Hematopoietic multipotent progenitor cell (in vitro differentiated cells): ENCODE results near the gene RPS8. TPM values are rescaled to one million over a fixed set of nuclear protein-coding genes. Genes with fewer than 3 reads are reported as not detected.
"Not testable (repeated sequence)": the region's sequence is repeated elsewhere in the genome, so short reads cannot be mapped to it uniquely, and the experiment has no call there.

ENCODE experiments used
- DNase-seq, 3 donors: peaks; one replicate each; pipeline ENCODE4 v3.0.0-alpha.2; 2011 to 2015; ENCODE audit warnings: low read depth in 2 of 3, low spot score in 2 of 3
- total RNA-seq: library from RNA; depleted of rRNA; stranded (reverse); fragments of >200 nt; gene quantifications from one replicate; pipeline ENCODE4 v1.2.3, GENCODE V29; 2012

Gene RPS8
- total RNA-seq, 1 donor: 3,219 TPM

DNA sequence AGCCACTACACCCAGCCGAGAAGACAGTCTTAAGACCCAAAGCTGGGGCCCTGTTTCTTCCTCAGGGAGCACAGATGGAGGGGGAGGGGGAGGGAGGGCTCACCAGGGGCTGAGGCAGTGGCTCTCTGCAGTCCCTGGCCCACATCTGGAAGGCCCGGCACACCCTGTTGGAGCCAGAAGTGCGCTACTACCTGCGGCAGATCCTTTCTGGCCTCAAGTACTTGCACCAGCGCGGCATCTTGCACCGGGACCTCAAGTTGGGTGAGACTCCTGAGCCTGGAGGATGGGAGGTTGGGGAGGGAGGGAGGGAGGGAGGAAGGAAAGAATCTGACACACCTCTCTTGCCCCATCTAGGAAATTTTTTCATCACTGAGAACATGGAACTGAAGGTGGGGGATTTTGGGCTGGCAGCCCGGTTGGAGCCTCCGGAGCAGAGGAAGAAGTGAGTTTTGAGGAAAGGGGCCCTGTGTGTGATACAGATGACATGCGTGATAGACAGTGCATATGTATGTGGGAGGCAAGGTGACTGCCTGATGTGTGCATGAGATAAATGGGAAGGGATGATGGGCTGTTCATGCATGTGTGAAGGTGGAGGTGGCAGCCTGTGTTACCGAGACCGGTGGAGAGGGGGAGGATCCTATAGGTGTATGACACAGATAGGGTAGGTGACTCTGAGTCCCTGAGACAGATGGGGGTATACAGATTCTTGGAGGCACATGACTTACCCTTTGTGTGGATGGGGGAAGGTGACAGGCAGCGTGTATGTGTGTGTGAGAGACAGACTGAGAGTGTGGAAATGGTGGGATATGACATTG, 26.4 kb downstream of the RPS8 start:
- DNase-seq: no peak

DNA sequence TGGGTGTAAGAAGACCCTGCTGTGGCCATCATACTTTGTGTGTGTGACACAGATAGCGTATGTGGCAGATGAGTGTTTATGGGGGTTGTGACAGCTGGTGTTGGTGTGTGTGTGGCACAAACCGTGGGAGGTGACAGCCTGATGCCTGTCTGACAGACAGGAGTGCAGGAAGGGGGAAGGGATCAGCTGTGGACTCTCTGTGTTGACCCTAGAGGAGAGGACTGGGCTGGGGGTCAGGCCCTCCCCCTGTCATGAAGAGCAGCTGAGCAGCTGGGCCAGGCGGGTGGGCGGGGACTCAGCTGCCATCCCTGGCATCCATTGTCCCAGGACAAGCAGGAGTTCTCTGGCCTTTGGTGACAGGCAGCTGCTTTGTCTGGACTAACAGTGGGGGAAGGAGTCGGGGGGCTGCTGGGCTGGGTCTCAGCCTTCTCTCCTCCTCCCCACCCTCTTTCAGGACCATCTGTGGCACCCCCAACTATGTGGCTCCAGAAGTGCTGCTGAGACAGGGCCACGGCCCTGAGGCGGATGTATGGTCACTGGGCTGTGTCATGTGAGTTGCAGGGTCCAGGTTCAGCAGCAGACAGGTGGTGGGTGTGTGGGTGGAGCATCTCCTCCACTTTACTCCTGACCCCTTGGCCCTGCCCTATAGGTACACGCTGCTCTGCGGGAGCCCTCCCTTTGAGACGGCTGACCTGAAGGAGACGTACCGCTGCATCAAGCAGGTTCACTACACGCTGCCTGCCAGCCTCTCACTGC, 27.1 kb downstream of the RPS8 start:
- DNase-seq: no peak

DNA sequence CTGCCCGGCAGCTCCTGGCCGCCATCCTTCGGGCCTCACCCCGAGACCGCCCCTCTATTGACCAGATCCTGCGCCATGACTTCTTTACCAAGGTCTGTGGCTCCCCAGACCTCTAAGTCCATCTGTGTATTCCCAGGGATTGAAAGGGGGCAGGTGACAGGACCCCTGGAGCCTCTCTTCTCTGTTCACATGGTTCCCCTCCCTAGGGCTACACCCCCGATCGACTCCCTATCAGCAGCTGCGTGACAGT, 27.6 kb downstream of the RPS8 start:
- no peak for DNase-seq

DNA sequence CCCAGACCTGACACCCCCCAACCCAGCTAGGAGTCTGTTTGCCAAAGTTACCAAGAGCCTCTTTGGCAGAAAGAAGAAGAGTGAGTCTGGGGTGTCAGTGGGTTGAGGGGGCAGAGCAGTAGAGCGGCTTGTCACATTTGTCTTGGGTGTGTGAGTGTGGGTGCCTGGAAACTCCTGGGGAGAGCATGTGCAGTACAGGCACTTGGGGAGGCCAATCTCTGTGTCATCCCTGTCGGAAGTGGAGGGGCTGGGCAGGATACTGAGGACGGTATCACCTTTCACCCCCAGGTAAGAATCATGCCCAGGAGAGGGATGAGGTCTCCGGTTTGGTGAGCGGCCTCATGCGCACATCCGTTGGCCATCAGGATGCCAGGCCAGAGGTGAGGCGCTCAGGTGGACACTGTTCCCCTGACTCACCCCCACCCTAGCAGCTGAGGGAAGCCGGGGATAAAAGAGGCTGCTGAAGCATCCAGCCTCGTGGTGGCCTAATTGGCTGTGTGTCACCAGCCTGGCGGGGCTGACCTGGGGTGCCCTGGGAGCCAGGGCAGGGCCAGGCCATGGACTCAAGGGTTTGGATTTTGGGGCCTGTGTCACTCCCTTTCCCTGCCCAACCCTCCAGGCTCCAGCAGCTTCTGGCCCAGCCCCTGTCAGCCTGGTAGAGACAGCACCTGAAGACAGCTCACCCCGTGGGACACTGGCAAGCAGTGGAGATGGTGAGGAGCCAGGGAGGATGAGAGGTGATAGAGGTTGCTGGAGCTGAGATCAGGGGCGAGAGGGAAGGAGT, 28.2 kb downstream of the RPS8 start:
- DNase-seq: no peak

DNA sequence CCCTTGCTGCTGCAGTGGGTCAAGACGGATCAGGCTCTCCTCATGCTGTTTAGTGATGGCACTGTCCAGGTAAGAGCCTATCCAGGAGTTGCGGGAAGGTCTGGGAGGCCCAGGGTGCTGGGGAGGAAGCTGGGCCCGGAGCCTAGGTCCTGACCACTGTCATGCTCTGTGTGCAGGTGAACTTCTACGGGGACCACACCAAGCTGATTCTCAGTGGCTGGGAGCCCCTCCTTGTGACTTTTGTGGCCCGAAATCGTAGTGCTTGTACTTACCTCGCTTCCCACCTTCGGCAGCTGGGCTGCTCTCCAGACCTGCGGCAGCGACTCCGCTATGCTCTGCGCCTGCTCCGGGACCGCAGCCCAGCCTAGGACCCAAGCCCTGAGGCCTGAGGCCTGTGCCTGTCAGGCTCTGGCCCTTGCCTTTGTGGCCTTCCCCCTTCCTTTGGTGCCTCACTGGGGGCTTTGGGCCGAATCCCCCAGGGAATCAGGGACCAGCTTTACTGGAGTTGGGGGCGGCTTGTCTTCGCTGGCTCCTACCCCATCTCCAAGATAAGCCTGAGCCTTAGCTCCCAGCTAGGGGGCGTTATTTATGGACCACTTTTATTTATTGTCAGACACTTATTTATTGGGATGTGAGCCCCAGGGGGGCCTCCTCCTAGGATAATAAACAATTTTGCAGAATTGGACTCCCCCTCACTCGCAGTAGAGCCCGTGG, 30.1 kb downstream of the RPS8 start:
- DNase-seq: no peak

DNA sequence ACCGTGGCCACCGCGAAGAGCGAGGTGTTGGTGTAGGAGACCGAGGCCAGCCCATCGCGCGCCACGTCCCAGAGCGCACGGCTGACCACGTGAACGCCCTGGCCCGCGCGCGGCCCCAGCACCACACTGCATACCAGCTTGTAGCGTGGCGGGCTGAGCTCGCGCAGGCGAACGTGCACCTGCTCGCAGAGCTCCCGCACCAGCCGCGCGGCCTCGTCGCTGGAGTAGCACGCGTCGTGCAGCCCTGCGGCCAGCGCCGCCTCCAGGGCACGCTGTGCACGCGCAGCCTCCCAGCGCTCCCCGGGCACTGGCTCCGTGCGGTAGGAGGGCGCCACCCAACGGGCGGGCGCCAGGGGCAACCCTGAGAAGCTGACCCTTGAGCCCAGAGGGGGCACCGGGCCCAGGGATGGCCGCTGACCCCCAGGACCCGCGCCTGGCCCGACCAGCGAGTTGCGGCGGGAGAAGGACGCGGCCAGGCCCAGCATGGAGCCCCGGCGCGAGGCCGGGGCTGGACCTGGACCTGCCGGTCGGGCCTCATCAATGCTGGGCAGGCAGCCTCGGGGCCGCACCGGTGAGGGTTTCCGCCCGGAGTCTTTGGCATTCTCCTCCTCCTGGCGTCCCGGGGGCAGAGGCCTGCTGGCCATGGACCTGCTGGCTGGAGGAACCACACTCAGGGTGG, 30.8 kb downstream of the RPS8 start:
- no peak for DNase-seq

DNA sequence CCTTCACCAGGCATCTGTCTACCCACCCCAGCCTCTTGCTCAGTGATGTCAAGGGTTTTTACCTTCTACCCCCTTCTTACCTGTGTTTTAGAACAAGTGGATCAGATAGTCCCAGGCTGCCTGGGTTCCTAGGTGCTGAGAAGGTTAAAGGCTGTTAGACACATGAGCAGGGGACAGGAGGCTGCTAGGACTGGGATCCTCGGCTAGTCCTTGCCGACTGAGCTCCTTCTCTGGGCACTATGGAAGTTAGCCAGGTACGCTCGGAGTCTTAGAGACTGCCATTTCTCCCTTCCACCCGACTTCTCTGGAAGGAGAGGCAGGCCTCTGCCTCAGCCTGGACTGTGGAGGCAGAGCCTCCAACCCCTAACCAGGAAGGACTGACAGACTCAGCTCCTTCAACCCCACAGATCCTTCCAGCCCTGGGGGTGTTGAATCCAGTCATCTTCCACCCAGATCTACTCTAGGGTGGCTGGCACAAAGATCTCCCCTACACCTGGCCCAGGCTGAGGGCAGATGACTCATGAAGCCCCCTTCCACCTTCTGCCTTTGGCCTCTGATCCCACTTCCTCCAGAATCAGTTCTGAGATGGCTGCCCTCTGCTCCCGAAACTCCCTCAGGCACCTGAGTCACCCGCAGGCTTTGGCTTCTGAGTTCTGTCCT, 31.5 kb downstream of the RPS8 start, which contains the start of gene DYNLT4:
Gene DYNLT4, minus strand, starts transcription at position 648 of the 660 bp plus-strand sequence. CDS start 683 bp downstream, outside the sequence.
- no peak for DNase-seq

DNA sequence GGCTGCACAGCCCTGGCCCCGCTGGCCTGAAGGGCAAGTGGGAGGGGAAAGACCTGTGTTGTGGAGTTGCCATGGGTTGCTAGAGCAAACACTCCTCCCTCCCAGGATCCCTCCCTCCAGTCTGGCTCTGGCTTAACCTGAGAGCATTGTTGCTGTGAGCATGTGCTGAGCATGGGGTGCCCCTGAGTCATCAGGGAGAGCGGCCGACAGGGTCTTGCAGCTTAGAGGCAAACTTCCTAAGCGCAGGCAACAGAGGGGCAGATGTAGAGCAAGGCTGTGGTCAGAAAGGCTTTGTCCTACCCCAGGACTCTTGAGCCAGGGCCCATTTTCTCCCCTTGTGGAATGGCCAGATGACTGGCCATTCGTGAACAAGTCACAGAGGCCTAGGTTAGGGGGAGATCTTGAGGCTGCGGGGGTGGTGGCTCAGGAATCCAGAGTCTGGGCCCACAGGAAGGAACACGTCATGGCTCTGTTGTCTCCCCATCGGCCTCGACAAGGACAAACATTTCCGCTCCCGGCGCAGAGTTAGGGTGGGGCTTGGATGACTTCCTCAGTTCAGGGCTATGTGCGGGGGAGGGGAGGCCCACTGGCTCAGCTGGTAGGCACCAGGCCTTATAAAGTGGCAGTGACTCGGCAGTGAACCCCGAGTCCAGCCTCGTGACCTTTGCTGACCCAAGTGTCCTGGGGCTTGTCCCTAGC, 32.2 kb downstream of the RPS8 start:
- DNase-seq: peak; percentile 80 to 93 (median 92)

DNA sequence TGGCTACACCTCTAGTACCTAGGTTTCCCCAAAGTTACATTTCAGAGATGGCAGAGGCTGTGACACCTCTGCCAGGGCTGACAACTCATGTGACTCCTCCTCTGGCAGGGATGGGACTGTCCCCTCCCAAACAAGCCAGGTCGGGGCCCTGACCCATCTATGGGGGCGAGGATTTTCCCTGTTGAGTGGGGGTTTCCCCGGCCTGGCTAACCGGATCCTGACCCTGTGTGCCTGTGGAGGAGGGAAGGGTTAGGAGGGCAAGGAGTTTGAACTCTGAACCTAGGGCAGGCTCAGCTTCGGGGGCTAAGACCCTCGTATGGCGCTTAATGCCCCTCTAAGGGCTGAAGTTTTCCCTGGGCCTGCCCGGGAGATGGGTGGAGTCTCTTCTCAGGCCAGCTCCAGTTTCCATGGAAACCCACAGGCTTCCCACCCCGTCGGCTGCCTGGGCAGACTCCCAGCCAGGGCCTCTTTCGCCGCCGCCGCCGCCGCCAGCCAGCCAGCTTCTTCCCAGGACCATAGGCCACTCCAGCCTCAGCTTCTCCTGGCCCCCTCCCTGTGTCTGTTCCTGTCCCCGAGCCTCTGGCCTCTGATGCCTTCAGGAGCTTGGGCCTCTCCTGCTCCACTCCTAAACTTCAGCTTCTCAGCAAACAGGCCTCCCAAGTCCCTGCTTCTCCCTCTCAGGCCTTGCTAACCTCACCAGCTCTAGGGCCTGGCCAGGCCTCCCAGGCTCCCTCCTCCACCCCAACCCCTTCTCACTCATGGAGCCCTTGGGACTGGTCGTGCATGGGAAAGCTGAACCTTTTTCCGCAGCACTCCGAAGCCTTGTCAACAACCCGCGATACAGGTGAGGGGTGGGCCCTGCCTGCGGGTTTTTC, 33.0 kb downstream of the RPS8 start, which contains the start of gene BTBD19:
Gene BTBD19, plus strand, starts transcription at position 461 of the 875 bp plus-strand sequence. Its CDS starts 298 bp downstream, at position 759.
- peak in 1 of 3 donors; percentile 55 for DNase-seq

DNA sequence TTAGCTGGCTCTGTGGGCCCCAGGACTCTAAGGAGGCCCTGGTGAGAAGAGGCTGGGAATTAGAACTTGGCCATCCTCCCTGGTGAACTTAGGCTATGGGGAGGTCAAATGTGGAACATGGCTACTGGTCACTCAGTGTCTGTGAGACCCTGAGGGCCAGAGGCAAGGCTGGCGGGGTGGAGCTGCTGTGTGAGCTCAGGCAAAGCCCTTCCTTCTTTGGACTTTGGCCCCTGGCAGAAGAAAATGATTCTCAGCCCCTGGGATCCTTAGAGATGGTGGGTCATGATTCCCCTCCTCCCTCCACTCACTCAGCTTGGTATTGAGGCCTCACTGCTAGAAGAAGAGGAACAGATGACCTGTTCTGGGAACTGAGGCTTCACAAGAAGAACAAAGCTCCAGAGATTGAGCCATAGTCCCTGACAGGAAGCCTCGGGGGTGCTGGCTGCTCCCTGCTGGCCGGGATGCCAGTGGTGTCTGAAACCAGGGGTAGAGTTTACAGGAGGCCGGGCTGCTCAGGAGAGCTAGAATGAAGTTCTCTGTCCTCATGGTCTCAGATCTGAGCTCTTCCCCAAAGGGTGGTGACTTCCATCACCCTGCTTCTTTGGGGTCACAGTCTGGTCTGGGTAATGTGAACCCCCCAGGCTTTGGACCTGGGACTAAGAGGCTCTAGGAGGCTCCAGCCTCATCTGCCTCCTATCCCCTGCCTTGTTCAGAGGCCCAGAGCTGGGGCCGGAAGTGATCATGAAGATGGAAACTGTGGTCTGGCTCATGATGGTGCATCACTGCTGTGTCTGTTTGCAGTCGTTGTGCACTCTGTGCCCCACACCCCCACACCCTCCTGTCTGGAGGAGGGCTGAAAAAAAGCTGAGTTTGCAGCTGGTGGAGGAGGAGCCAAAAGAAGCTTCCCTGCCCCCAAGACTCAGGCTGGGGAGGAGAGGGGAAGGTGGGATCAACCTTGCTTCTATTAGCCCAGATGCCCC, 33.9 kb downstream of the RPS8 start:
- DNase-seq: peak; percentile 69 to 86 (median 72)

DNA sequence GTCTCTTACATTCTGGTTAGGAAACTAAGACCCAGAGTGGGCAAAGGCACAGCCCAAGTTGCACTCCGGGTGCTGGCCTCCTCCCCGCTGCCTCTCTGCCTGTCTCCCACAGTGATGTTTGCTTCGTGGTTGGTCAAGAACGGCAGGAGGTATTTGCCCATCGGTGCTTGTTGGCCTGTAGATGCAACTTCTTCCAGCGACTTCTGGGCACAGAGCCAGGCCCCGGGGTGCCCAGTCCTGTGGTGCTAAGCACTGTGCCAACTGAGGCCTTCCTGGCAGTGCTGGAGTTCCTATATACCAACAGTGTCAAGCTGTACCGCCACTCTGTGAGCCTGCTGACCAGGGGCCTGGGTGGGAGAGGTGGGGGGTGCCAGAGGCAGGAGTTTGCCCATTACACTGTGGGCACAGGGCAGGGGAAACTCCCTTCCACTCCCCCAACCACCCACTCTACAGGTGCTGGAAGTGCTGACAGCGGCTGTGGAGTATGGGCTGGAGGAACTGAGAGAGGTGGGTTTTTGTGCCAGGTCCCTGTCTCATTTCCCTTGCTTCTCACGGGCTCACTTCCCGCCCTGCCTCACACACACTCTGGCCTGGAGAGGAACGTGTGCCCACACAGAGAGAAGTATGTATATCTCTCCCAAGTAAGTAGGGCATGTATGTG, 34.9 kb downstream of the RPS8 start:
- peak in 1 of 3 donors; percentile 31 for DNase-seq

DNA sequence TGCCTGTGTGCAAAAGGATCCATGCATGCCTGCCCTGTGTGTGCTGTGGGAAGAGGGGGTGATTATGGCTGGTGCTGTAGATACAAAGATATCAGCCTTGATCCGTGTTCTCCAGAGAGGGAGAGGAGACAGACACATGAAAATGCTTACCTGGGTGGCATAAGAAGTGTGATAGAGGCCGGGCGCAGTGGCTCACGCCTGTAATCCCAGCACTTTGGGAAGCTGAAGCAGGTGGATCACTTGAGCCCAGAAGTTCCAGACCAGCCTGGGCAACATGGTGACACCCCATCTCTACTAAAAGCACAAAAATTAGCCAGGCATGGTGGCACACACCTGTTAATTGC, 35.4 kb downstream of the RPS8 start:
- not testable (repeated sequence) for DNase-seq

DNA sequence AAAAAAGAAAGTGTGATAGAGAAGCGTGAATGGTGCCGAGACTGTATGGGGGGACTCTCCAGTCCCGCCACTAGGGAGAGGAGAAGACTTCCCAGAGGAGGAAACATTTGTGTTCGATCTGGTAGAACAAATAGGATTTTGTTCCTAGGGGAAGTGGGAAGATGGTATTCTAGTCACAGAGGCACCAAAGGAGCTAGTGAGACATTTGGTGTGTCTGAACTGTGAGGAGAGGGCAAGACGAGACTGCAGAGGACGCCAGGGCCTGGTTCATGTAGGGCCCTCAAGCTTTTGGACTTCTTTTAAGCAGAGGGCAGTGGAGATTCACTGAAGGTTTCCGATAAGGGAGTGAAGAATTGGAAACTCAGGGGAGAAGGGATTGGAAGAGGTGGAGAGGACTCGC, 35.9 kb downstream of the RPS8 start:
- DNase-seq: no peak

DNA sequence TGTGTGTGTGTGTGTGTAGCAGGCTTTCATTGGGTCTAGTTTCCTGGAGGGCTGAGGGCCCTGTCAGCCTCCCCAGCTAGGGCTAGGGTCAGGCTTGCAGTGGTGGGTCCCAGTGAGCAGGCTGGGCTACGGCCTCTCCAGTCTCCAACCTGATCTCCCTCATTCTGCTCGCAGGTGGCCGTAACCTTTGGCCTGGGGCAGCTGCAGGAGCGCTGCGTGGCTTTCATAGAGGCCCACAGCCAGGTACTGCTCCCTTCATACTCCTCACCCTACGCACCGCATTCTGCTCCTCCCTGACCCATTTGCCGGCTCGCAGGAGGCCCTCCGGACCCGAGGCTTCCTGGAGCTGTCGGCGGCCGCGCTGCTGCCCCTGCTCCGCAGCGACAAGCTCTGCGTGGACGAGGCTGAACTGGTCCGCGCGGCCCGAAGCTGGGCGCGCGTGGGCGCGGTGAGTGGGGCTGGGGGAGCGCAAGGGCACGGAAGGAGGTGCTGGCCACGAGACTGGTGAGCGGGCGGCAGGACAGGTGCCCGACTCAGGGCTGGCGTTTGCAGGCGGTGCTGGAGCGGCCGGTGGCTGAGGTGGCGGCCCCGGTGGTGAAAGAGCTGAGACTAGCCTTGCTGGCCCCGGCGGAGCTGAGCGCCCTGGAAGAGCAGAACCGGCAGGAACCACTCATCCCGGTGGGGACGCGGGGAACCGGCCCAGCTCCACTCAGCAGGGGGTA, 37.6 kb downstream of the RPS8 start:
- no peak for DNase-seq

DNA sequence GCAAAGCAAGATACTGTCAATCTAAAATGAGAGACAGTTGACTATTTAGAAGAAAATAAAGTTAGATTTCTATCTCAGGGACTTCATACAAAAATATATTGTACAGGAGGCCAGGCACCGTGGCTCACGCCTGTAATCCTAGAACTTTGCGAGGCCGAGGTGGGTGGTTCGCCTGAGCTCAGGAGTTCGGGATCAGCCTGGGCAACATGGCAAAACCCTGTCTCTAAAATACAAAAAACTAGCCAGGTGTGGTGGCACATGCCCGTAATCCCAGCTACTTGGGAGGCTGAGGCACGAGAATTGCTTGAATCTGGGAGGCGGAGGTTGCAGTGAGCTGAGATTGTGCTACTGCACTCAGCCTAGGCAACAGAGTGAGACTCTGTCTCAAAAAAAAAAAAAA, 40.6 kb downstream of the RPS8 start:
- not testable (repeated sequence) for DNase-seq

DNA sequence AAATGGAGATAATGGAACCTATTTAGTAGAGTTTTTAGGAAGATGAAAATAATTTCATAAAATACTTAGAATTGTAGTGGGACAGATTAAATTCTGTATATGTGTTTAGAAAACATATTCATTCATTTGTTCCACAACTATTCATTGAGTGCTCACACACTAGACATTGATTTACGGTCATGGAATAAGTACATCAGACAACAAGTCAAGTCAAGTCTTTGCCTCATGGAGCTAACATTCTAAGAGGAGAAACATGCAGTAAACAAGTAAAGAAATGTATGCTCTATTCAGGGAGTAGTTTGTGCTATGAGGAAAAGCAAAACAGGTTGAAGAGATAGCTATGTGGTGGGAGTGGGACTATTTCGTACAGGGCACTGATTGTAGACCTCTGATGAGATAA, 42.0 kb downstream of the RPS8 start:
- DNase-seq: no peak
